ENCODE measurements around the gene SIAH1. TPM values are rescaled to one million over a fixed set of nuclear protein-coding genes. Genes with fewer than 3 reads are reported as not detected.
"Not testable (repeated sequence)": the region's sequence is repeated elsewhere in the genome, so short reads cannot be mapped to it uniquely, and the experiment has no call there.

The SIAH1 gene
- 10 to 100 TPM; 13.5 to 13.7 TPM for total RNA-seq

- DNase-seq: peak; percentile 83
- Mint-ChIP-seq H3K4me3 (peak within 1 kb of the TSS; percentile 99), H3K36me3 (ENCODE audit: low read depth) (peaks cover 5% of the 10 kb centered on the region), H3K27me3 (no peaks in the 10 kb centered on the region), H3K9me3 (no peaks in the 10 kb centered on the region), H3K4me1 (peaks cover 21% of the 10 kb centered on the region), H3K27ac (peak within 1 kb of the TSS; percentile 94)
- CTCF ChIA-PET: interaction anchor here (0.7 to 3.2 kb wide), 4 partner anchors 8 to 243 kb away, joined by 3 to 12 read pairs (median 3); no protein-coding TSS in a partner anchor
- POLR2A ChIA-PET: no interaction called here
Measured at GRCh38 chr16:48385253-48386150, at the start of gene SIAH1. TSS of gene SIAH1 (minus strand) at chr16:48385413. CDS start at chr16:48362428, 22,985 bp downstream.

DNA sequence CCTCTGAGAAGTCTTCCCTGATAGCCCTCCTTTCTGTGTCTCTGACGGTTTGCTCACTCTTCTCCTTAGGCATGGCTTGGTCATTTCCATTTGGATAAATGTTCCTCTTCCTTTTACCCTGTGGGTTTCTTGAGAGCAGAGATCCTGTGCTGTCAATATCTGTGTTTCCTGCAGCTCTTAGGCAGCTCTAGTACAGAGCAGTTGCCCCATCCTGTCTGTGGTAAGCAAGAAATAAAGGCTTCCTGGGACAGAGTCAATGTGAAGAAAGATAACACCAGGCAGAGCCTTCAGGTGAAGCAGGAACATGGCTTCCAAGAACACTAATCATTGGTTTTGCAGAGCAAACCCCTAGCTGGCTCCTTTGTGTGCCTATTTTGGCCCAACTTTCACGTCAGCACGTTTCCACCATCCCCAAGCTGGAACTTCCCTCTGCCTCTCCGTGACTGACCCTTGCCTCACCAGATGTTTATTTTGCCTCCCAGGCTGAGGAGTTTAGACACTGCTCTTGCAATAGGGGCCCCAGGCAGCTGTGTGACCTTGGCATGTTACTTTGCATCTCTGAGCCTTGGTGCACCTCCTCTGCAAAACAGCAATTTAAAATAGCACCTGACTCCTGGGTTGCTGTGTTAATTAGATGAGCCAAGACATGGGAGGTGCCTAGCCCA, 49.6 kb upstream of the SIAH1 start:
- Mint-ChIP-seq H3K9me3 (no peaks in the 10 kb centered on the region), H3K4me1 (peaks cover 9% of the 10 kb centered on the region), H3K27me3 (peaks cover 2% of the 10 kb centered on the region), H3K27ac (no peak overlapping the region), H3K4me3 (no peak overlapping the region), H3K36me3 (ENCODE audit: low read depth) (no peaks in the 10 kb centered on the region)
- POLR2A ChIA-PET: no interaction called here
- no peak for DNase-seq
- CTCF ChIA-PET: interaction anchor here (0.7 to 1.0 kb wide), 2 partner anchors 9 kb away, joined by 3 to 4 read pairs; no protein-coding TSS in a partner anchor

DNA sequence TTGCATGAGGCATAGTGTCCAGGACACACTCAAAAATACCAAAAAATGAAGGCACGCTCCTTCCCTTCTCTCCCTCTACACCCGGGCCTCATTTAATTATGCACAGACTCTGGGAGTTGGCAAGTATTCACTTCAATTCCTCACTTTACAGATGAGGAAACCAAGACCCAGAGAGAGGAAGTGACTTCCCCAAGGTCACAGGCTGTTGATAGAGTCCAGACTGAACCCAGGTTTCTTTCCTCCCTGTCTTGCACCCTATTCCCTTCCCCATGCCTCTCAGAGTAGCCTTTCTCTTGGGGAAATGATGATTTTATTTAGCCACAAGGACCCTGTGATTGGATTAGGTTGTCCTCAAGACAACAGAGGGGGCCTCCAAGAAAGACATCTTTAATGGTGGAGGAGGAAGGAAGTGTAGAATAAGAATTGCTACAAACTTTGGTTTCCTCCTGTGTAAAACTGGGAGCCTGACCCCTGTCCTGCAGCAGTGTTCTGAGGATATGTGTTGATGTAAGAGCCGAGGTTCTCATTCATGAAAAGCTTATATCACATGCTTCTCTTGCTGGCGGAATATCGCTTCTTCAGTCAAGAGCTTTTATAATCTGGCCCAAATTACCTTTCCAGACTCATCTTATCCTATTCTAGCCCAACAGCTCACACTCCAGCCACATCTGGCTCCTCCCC, 48.8 kb upstream of the SIAH1 start:
- Mint-ChIP-seq H3K36me3 (ENCODE audit: low read depth) (no peaks in the 10 kb centered on the region), H3K9me3 (no peaks in the 10 kb centered on the region), H3K4me3 (no peak overlapping the region), H3K27me3 (peaks cover 2% of the 10 kb centered on the region), H3K4me1 (peaks cover 9% of the 10 kb centered on the region), H3K27ac (no peak overlapping the region)
- ChIA-PET POLR2A (no interaction called here), CTCF (interaction anchor here (1.0 kb wide), 1 partner anchor 8 kb away, joined by 4 read pairs; no protein-coding TSS in a partner anchor)
- no peak for DNase-seq

- H3K4me3 Mint-ChIP-seq: no peak overlapping the region
- CTCF ChIA-PET: no interaction called here
- no peak for DNase-seq
- H3K36me3 Mint-ChIP-seq (ENCODE audit: low read depth): no peaks in the 10 kb centered on the region
- H3K9me3 Mint-ChIP-seq: no peaks in the 10 kb centered on the region
- H3K27ac Mint-ChIP-seq: no peak overlapping the region
- H3K4me1 Mint-ChIP-seq: peaks cover 9% of the 10 kb centered on the region
- H3K27me3 Mint-ChIP-seq: peaks cover 2% of the 10 kb centered on the region
- POLR2A ChIA-PET: no interaction called here
Measured at GRCh38 chr16:48433116-48433849, 48.1 kb upstream of the SIAH1 start.

GRCh38 chr16:48432136-48432535, 46.9 kb upstream of the SIAH1 start:
- no peaks in the 10 kb centered on the region for H3K27me3 Mint-ChIP-seq
- no peaks in the 10 kb centered on the region for H3K9me3 Mint-ChIP-seq
- H3K36me3 Mint-ChIP-seq (ENCODE audit: low read depth): no peaks in the 10 kb centered on the region
- peaks cover 9% of the 10 kb centered on the region for H3K4me1 Mint-ChIP-seq
- no peak overlapping the region for H3K27ac Mint-ChIP-seq
- no peak for DNase-seq
- ChIA-PET CTCF (no interaction called here), POLR2A (no interaction called here)
- no peak overlapping the region for H3K4me3 Mint-ChIP-seq

GRCh38 chr16:48430890-48431289, 45.7 kb upstream of the SIAH1 start:
- Mint-ChIP-seq H3K4me3 (no peak overlapping the region), H3K9me3 (no peaks in the 10 kb centered on the region), H3K27ac (no peak overlapping the region), H3K36me3 (ENCODE audit: low read depth) (no peaks in the 10 kb centered on the region), H3K27me3 (no peaks in the 10 kb centered on the region), H3K4me1 (peaks cover 9% of the 10 kb centered on the region)
- DNase-seq: no peak
- ChIA-PET CTCF (interaction anchor here (0.5 kb wide), 1 partner anchor 28 kb away, joined by 4 read pairs; no protein-coding TSS in a partner anchor), POLR2A (no interaction called here)

GRCh38 chr16:48426244-48427141, 41.3 kb upstream of the SIAH1 start:
- Mint-ChIP-seq H3K4me3 (no peak overlapping the region), H3K4me1 (no peaks in the 10 kb centered on the region), H3K9me3 (no peaks in the 10 kb centered on the region), H3K27ac (no peak overlapping the region), H3K36me3 (ENCODE audit: low read depth) (no peaks in the 10 kb centered on the region), H3K27me3 (no peaks in the 10 kb centered on the region)
- CTCF ChIA-PET: interaction anchor here (0.7 to 1.4 kb wide), 4 partner anchors 8 to 92 kb away, joined by 3 to 4 read pairs (median 4); no protein-coding TSS in a partner anchor
- DNase-seq: no peak
- POLR2A ChIA-PET: no interaction called here

GRCh38 chr16:48422537-48422936, 37.3 kb upstream of the SIAH1 start:
- Mint-ChIP-seq H3K4me3 (no peak overlapping the region), H3K27ac (no peak overlapping the region), H3K4me1 (no peaks in the 10 kb centered on the region), H3K27me3 (no peaks in the 10 kb centered on the region), H3K9me3 (no peaks in the 10 kb centered on the region), H3K36me3 (ENCODE audit: low read depth) (no peaks in the 10 kb centered on the region)
- ChIA-PET CTCF (no interaction called here), POLR2A (no interaction called here)
- DNase-seq: no peak

DNA sequence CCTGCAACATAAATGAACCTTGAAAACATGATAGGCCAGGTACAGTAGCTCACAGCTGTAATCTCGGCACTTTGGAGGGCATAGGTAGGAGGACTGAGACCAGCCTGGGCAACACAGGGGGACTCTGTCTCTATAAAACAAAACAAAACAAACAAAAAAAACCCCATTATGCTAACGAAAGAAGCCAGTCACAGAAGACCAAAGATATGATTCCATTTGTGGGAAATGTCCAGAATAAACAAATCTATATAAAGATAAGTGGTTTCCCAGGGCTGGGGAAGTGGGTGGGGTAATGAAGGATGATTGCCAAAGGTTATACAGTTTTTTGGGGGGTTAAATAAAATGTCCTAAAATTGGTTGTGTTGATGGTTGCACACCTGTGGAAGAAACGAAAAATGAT, 36.5 kb upstream of the SIAH1 start:
- Mint-ChIP-seq H3K9me3 (no peaks in the 10 kb centered on the region), H3K27me3 (no peaks in the 10 kb centered on the region), H3K4me3 (no peak overlapping the region), H3K27ac (no peak overlapping the region), H3K36me3 (ENCODE audit: low read depth) (no peaks in the 10 kb centered on the region), H3K4me1 (no peaks in the 10 kb centered on the region)
- ChIA-PET CTCF (interaction anchor here (0.6 to 1.0 kb wide), 2 partner anchors 26 to 28 kb away, joined by 4 to 5 read pairs; no protein-coding TSS in a partner anchor), POLR2A (no interaction called here)
- no peak for DNase-seq

DNA sequence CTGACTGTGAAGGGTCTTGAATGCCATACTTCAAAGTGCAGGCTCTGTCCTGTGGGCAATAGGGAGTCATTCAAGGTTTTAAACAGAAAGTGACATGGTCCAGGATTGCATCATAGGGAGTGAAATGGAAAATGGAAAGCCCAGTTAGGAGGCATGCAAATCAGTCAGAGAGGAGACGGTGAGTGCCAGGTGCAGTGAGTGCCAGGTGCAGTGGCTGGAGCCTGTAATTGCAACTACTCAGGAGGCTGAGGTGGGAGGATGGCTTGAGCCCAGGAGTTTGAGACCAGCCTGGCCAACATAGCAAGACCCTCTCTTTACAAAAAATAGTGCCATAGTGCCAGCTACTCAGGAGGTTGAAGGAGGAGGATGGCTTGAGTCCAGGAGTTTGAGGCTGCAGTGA, 35.2 kb upstream of the SIAH1 start:
- POLR2A ChIA-PET: no interaction called here

DNA sequence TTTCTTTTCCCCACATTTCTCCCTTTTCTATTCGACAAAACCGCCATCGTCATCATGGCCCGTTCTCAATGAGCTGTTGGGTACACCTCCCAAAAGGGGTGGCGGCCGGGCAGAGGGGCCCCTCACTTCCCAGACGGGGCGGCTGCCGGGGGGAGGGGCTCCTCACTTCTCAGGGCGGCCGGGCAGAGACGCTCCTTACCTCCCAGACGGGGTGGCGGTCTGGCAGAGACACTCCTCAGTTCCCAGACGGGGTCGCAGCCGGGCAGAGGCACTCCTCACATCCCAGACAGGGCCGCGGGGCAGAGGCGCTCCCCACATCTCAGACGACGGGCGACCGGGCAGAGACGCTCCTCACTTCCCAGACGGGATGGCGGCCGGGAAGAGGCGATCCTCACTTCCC, 31.4 kb upstream of the SIAH1 start:
- H3K27me3 Mint-ChIP-seq, CTCF ChIA-PET: not testable (repeated sequence)

More for the DNA sequence above, 35.2 kb upstream of the SIAH1 start:
- CTCF ChIA-PET: no interaction called here
- Mint-ChIP-seq H3K4me3 (no peak overlapping the region), H3K4me1 (no peaks in the 10 kb centered on the region), H3K36me3 (ENCODE audit: low read depth) (no peaks in the 10 kb centered on the region), H3K27me3 (no peaks in the 10 kb centered on the region), H3K27ac (no peak overlapping the region), H3K9me3 (no peaks in the 10 kb centered on the region)
- no peak for DNase-seq

DNA sequence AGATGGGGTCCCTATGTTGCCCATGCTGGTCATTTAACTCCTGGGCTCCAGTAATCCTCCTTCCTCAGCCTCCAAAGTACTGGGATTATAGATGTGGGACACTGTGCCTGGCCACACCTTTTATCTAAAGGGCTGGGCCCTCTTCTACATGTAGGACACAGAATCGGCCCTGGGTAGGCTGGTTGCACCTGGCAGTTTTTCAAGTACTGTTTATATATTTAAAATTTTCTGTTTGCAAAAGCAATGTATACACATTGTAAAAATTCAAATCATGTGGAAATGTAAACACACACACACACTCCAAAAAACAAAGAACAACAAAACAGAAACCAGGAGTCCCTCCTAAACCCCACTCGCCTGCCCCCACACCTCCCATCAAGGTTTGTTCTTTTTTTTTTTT, 28.1 kb upstream of the SIAH1 start:
- no peak overlapping the region for H3K4me3 Mint-ChIP-seq
- no peak overlapping the region for H3K27ac Mint-ChIP-seq
- H3K9me3 Mint-ChIP-seq: no peaks in the 10 kb centered on the region
- POLR2A ChIA-PET: no interaction called here
- no peak for DNase-seq
- H3K36me3 Mint-ChIP-seq (ENCODE audit: low read depth): no peaks in the 10 kb centered on the region
- H3K27me3 Mint-ChIP-seq: no peaks in the 10 kb centered on the region
- peaks cover 2% of the 10 kb centered on the region for H3K4me1 Mint-ChIP-seq
- CTCF ChIA-PET: interaction anchor here (0.7 to 1.6 kb wide), 2 partner anchors 24 to 25 kb away, joined by 3 read pairs; no protein-coding TSS in a partner anchor

More for the DNA sequence above, 31.4 kb upstream of the SIAH1 start:
- POLR2A ChIA-PET; DNase-seq; H3K9me3 Mint-ChIP-seq; H3K27ac Mint-ChIP-seq; H3K4me3 Mint-ChIP-seq; H3K36me3 Mint-ChIP-seq (ENCODE audit: low read depth); H3K4me1 Mint-ChIP-seq: not testable (repeated sequence)
